HepG2 (cell line): ENCODE results near the gene CAMSAP1. TPM values are rescaled to one million over a fixed set of nuclear protein-coding genes. Genes with fewer than 3 reads are reported as not detected.

Experiments
- ATAC-seq: fragments of 200-7000 bp; cut with Tn5 transposase; 3 replicates; pipeline ENCODE4 v1.9.1; 2020; ENCODE audit warnings: mild to moderate bottlenecking, moderate library complexity
- BruUV-seq: library from RNA; stranded (reverse); fragments of 400-500 nt; replicated peaks from 2 replicates; lab custom pipeline; 2021; lab: Mats Ljungman, UMichigan
- CTCF ChIA-PET: fragments of 300-600 bp; formaldehyde crosslinking; extraction: SDS; loops from one replicate; lab custom pipeline; 2021; ENCODE audit warnings: low total read pairs, inconsistent platforms, low intra/inter-chr PET ratio; lab: Yijun Ruan, JAX
- POLR2A ChIA-PET: fragments of 350-600 bp; sonication (Branson Sonifier 250); formaldehyde crosslinking; loops from one replicate; lab custom pipeline; 2020; ENCODE audit warnings: antibody characterized with exemption, inconsistent platforms; lab: Yijun Ruan, JAX
- DNase-seq: peaks from one replicate; pipeline ENCODE4 v3.0.0-alpha.2; 2015; ENCODE audit warnings: low spot score
- FAIRE-seq: peaks from 3 replicates; lab custom pipeline; 2011; peaks lifted over from hg19 to GRCh38; lab: Jason Lieb, UNC
- H2AFZ ChIP-seq: one replicate; pipeline ENCODE4 v1.6.1; 2011; ENCODE audit warnings: low read length, inconsistent platforms
- H3K27ac ChIP-seq: fragments of 300-600 bp; 3 replicates; pipeline ENCODE4 v1.8.0; 2011; ENCODE audit warnings: mixed run types, mild to moderate bottlenecking, mixed read lengths, low read length, inconsistent platforms; ENCODE audit not compliant: insufficient read depth; ENCODE audit errors: extremely low read length
- H3K27me3 ChIP-seq, 2 experiments: fragments of 200-600 bp in 1 of 2; 2 replicates in 1 of 2; 3 replicates in 1 of 2; pipeline versions ENCODE4 v1.6.0 to v1.8.0; 2011; ENCODE audit warnings: low read length in 2 of 2, mild to moderate bottlenecking in 2 of 2, moderate library complexity in 2 of 2, inconsistent platforms in 1 of 2; ENCODE audit not compliant: insufficient read depth in 2 of 2, control insufficient read depth in 1 of 2
- H3K36me3 ChIP-seq, 2 experiments: fragments of 200-600 bp in 1 of 2; replicated peaks in 1 of 2; 2 replicates in 1 of 2; 3 replicates in 1 of 2; pipeline versions ENCODE4 v1.5.1 to v1.8.0; 2011; ENCODE audit warnings: low read length in 2 of 2, inconsistent platforms in 1 of 2; ENCODE audit not compliant: insufficient read depth in 2 of 2, control insufficient read depth in 1 of 2
- H3K4me1 ChIP-seq: 2 replicates; pipeline ENCODE4 v1.5.1; 2012; ENCODE audit warnings: low read length, inconsistent platforms; ENCODE audit not compliant: insufficient read depth
- H3K4me2 ChIP-seq: 2 replicates; pipeline ENCODE4 v1.6.0; 2011; ENCODE audit warnings: low read depth, low read length, inconsistent platforms
- H3K4me3 ChIP-seq, 3 experiments: fragments of 200-600 bp in 1 of 3; sonication (generic), shearing (Covaris generic) in 1 of 3; replicated peaks in 1 of 3; 2 replicates each; pipeline ENCODE4 v1.5.1; 2011 to 2016; ENCODE audit warnings: low read length in 3 of 3, inconsistent platforms in 2 of 3, low read depth in 2 of 3, mild to moderate bottlenecking in 2 of 3, control low read depth in 1 of 3, mixed read lengths in 1 of 3; ENCODE audit not compliant: insufficient read depth in 1 of 3
- H3K79me2 ChIP-seq: one replicate; pipeline ENCODE4 v1.6.1; 2011; ENCODE audit warnings: low read length, inconsistent platforms; ENCODE audit not compliant: insufficient read depth
- H3K9ac ChIP-seq: 2 replicates; pipeline ENCODE4 v1.6.0; 2011; ENCODE audit warnings: mild to moderate bottlenecking, low read depth, low read length, inconsistent platforms; ENCODE audit not compliant: insufficient read depth
- H3K9me3 ChIP-seq: 2 replicates; pipeline ENCODE4 v1.5.1; 2012; ENCODE audit warnings: mild to moderate bottlenecking, low read length
- H4K20me1 ChIP-seq: 2 replicates; pipeline ENCODE4 v1.6.0; 2011; ENCODE audit warnings: inconsistent platforms, mild to moderate bottlenecking, low read length, moderate library complexity; ENCODE audit not compliant: insufficient read depth
- RBM22 ChIP-seq: fragments of 200-400 bp; formaldehyde crosslinking; optimal IDR thresholded peaks from 2 replicates; pipeline ENCODE3; 2017; ENCODE audit warnings: mild to moderate bottlenecking, low read length, moderate library complexity
- STAG1 ChIP-seq: sonication (generic); formaldehyde crosslinking; IDR thresholded peaks from 2 replicates; pipeline ENCODE4 v1.4.0; 2020; ENCODE audit warnings: missing genetic modification reagents
- ZNF501 ChIP-seq: sonication (generic); formaldehyde crosslinking; IDR thresholded peaks from 2 replicates; pipeline ENCODE4 v1.5.1; 2020; ENCODE audit warnings: mild to moderate bottlenecking, moderate library complexity, missing genetic modification reagents
- WGBS: methylation state at CpG from one replicate; pipeline ENCODE4 v1.1.6; 2017; ENCODE audit warnings: low lambda C conversion rate; 5-methylcytosine and 5-hydroxymethylcytosine counted together
- in situ Hi-C: cut with HindIII; loops from 2 replicates; pipeline ENCODE4 v1.10.0; 2017; ENCODE audit warnings: low pct_unique_long_range_greater_than_20kb; ENCODE audit not compliant: extremely low pct_ligation_motif_present
- intact Hi-C: fragments of 100-400 bp; cut with micrococcal nuclease; formaldehyde crosslinking; loops from one replicate; pipeline ENCODE4 v1.10.0; 2022; ENCODE audit not compliant: unreplicated experiment
- polyA plus RNA-seq, 8 experiments: library from polyadenylated mRNA; depleted of rRNA in 3 of 8; stranded (reverse) in 7 of 8; unstranded in 1 of 8; fragments of >200 nt; fragmentation: Illumina TruSeq in 4 of 8; extraction: Trizol in 4 of 8; gene quantifications; 2 replicates each; pipeline versions ENCODE4 v1.2.1 to v1.2.3, GENCODE V29; 2011 to 2016; ENCODE audit warnings: low read depth in 4 of 8, missing spikeins in 1 of 8, mixed read lengths in 1 of 8; ENCODE audit not compliant: insufficient read depth in 1 of 8
- total RNA-seq, 5 experiments: library from RNA; depleted of rRNA; stranded (reverse); fragments of >200 nt; fragmentation: Illumina TruSeq; extraction: Trizol; gene quantifications; 2 replicates each; pipeline ENCODE4 v1.2.3, GENCODE V29; 2016; ENCODE audit warnings: low read depth in 1 of 5
- TF ChIP-seq, protein P1 (sequence below): sonication (generic); formaldehyde crosslinking; IDR thresholded peaks from 2 replicates; pipeline ENCODE4 v1.5.0; 2020; ENCODE audit warnings: mild to moderate bottlenecking, missing genetic modification reagents, moderate library complexity

CAMSAP1 gene
- total and polyA plus RNA-seq, 2 of the 13 experiments (the other 11 are each of a cell fraction or from before 2014, with no cell fraction given): 3.8 to 12.4 TPM

DNA sequence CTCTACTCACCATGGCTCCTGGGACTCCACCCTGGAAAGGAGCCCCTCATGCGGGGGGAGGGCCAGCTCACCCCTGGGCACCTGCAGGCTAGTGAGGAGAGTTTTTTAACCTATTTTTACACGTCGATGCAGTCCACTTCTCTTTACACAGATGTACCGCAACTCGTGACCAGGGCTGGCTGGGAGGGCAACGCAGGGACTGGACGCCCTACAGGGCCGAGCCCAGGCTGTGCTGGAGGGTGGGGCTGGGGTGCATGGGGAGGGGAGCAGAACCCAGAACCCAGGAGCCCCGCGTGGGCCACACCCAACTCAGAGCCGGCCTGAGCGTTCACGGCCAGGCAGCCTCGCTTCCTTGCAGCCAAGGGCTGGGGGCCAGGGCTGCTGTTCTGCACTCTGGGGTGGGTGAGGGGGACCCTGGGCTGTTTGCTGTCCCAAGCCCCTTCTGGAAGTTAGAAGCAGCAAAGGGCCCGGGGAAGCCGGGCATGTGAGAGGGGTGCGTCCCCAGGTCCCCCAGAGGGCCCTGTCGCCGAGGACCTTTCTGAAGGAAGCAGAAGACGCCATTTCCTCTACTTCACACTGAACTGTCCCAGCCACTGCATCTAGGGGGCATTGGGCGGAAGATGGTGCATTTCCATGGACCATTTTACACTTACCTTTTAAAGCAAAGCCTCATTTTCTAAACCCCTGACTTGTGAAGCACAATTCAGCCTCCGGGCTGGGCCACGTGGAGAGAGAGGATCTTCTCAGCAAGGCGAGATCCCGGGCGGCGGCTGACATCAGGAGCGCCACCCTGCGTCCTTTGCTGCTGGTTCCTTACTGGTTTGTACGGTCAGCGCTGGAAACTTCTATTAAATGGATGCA, 114.8 kb downstream of the CAMSAP1 start:
- in situ Hi-C loops: no loop called here
- H3K4me1 ChIP-seq: no peaks in the 10 kb centered on the region
- DNase-seq (peak; percentile 10), ATAC-seq (no peak), FAIRE-seq (no peak)
- no peak overlapping the region for H3K27ac ChIP-seq
- H3K79me2 ChIP-seq: no peaks in the 10 kb centered on the region
- BruUV-seq: no TSS peak
- TF ChIP-seq RBM22: no peak
- TF ChIP-seq, protein P1, sequence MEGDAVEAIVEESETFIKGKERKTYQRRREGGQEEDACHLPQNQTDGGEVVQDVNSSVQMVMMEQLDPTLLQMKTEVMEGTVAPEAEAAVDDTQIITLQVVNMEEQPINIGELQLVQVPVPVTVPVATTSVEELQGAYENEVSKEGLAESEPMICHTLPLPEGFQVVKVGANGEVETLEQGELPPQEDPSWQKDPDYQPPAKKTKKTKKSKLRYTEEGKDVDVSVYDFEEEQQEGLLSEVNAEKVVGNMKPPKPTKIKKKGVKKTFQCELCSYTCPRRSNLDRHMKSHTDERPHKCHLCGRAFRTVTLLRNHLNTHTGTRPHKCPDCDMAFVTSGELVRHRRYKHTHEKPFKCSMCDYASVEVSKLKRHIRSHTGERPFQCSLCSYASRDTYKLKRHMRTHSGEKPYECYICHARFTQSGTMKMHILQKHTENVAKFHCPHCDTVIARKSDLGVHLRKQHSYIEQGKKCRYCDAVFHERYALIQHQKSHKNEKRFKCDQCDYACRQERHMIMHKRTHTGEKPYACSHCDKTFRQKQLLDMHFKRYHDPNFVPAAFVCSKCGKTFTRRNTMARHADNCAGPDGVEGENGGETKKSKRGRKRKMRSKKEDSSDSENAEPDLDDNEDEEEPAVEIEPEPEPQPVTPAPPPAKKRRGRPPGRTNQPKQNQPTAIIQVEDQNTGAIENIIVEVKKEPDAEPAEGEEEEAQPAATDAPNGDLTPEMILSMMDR (CRISPR knock-in tag): peak; percentile 43
- peak; percentile 21; the same call in 1 of the 2 replicates for TF ChIP-seq STAG1 (CRISPR knock-in tag)
- no peak for TF ChIP-seq ZNF501 (CRISPR knock-in tag)
- H3K4me2 ChIP-seq: no peak overlapping the region; the same call in 1 of the 2 replicates
- WGBS: 17% methylated on average over 11 of the region's 31 CpGs
- no peaks in the 10 kb centered on the region for H3K9me3 ChIP-seq
- H3K4me3 ChIP-seq: no peak overlapping the region
- H2AFZ ChIP-seq: no peak overlapping the region
- no peak overlapping the region for H3K9ac ChIP-seq
- 0 out of 2 replicates have a peak, but pooled peaks cover 4% of the 10 kb centered on the region for H4K20me1 ChIP-seq
- intact Hi-C loops: no loop called here
- no peaks in the 10 kb centered on the region for H3K36me3 ChIP-seq
- POLR2A ChIA-PET: no interaction called here
- CTCF ChIA-PET: no interaction called here
- H3K27me3 ChIP-seq: peaks cover 18 to 76% of the 10 kb centered on the region in 2 experiments; a peak in 4 of 5 replicates
